H1 (cell line): ENCODE data around the gene LIMA1.

Experiments
- EP300 ChIP-seq, 2 experiments: IDR thresholded peaks; 1 replicate in 1 of 2; 2 replicates in 1 of 2; pipeline ENCODE4 v1.6.1; 2011 to 2012; ENCODE audit warnings: low read depth in 2 of 2, low read length in 2 of 2, mild to moderate bottlenecking in 2 of 2, borderline replicate concordance in 1 of 2, inconsistent platforms in 1 of 2, moderate library complexity in 1 of 2
- EZH2 ChIP-seq: fragments of 200-600 bp; sonication (generic); IDR thresholded peaks from 2 replicates; pipeline ENCODE4 v1.7.1; 2012; ENCODE audit warnings: low read depth, mild to moderate bottlenecking, moderate library complexity, low read length, inconsistent platforms; ENCODE audit not compliant: severe bottlenecking
- JUN ChIP-seq: IDR thresholded peaks from 2 replicates; pipeline ENCODE4 v1.6.1; 2011; ENCODE audit warnings: low read depth, mild to moderate bottlenecking, improper control_type of control experiment, low read length
- POLR2AphosphoS5 ChIP-seq: IDR thresholded peaks from 2 replicates; pipeline ENCODE4 v1.6.1; 2011; ENCODE audit warnings: low read depth, low read length
- SIN3A ChIP-seq, 2 experiments: IDR thresholded peaks in 1 of 2; conservative IDR thresholded peaks in 1 of 2; 2 replicates each; pipeline ENCODE4 v1.6.1; 2011 to 2012; ENCODE audit warnings: low read length in 2 of 2, improper control_type of control experiment in 1 of 2, low read depth in 1 of 2, mild to moderate bottlenecking in 1 of 2
- ZNF274 ChIP-seq: IDR thresholded peaks from 2 replicates; pipeline ENCODE4 v1.7.0; 2012; ENCODE audit warnings: low read length, borderline replicate concordance; ENCODE audit errors: extremely low read depth
- TF ChIP-seq, protein P1 (sequence below), 3 experiments: IDR thresholded peaks; 1 replicate in 2 of 3; 2 replicates in 1 of 3; pipeline versions ENCODE4 v1.5.1 to v1.6.1; 2011; ENCODE audit warnings: low read length in 3 of 3, mild to moderate bottlenecking in 3 of 3, inconsistent platforms in 2 of 3, low read depth in 1 of 3, moderate library complexity in 1 of 3; ENCODE audit not compliant: insufficient read depth in 1 of 3; ENCODE audit errors: control extremely low read depth in 1 of 3
- TF ChIP-seq, protein P2 (sequence below): IDR thresholded peaks from 2 replicates; pipeline ENCODE4 v1.6.1; 2011; ENCODE audit warnings: low read length, improper control_type of control experiment

GRCh38 chr12:50257236-50258166, 25.8 kb downstream of the LIMA1 start:
- TF ChIP-seq JUN (no peak), EP300 (IDR thresholded peaks at IDR 0.05; ENCODE audit: borderline replicate concordance in 1 of 2, low read depth in 2 of 2, low read length in 2 of 2) (no peak), EZH2 (no peak), SIN3A (conservative IDR thresholded peaks at IDR 0.05 in 1 of 2, IDR thresholded peaks at IDR 0.05 in 1 of 2; ENCODE audit: low read depth in 1 of 2, low read length in 2 of 2) (no peak), POLR2AphosphoS5 (no peak), ZNF274 (no peak)
- TF ChIP-seq, protein P1, sequence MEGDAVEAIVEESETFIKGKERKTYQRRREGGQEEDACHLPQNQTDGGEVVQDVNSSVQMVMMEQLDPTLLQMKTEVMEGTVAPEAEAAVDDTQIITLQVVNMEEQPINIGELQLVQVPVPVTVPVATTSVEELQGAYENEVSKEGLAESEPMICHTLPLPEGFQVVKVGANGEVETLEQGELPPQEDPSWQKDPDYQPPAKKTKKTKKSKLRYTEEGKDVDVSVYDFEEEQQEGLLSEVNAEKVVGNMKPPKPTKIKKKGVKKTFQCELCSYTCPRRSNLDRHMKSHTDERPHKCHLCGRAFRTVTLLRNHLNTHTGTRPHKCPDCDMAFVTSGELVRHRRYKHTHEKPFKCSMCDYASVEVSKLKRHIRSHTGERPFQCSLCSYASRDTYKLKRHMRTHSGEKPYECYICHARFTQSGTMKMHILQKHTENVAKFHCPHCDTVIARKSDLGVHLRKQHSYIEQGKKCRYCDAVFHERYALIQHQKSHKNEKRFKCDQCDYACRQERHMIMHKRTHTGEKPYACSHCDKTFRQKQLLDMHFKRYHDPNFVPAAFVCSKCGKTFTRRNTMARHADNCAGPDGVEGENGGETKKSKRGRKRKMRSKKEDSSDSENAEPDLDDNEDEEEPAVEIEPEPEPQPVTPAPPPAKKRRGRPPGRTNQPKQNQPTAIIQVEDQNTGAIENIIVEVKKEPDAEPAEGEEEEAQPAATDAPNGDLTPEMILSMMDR (IDR thresholded peaks at IDR 0.05; ENCODE audit: control extremely low read depth in 1 of 3, insufficient read depth in 1 of 3, low read depth in 1 of 3, low read length in 3 of 3): no peak
- TF ChIP-seq, protein P2, sequence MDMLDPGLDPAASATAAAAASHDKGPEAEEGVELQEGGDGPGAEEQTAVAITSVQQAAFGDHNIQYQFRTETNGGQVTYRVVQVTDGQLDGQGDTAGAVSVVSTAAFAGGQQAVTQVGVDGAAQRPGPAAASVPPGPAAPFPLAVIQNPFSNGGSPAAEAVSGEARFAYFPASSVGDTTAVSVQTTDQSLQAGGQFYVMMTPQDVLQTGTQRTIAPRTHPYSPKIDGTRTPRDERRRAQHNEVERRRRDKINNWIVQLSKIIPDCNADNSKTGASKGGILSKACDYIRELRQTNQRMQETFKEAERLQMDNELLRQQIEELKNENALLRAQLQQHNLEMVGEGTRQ: no peak
